Brain microvascular endothelial cell (primary cell): Measurements from ENCODE around the gene ZFYVE28.

Source experiments
- DNase-seq: peaks from one replicate; pipeline ENCODE4 v3.0.0-alpha.2; 2020
- H3K27ac ChIP-seq: fragments of 250-450 bp; sonication (Bioruptor Pico); 2 replicates; pipeline ENCODE4 v1.5.1; 2020; ENCODE audit warnings: mild to moderate bottlenecking, moderate library complexity
- H3K27me3 ChIP-seq: fragments of 250-450 bp; sonication (Bioruptor Pico); replicated peaks from 2 replicates; pipeline ENCODE4 v1.5.1; 2020; ENCODE audit warnings: mild to moderate bottlenecking
- H3K36me3 ChIP-seq: fragments of 250-450 bp; sonication (Bioruptor Pico); replicated peaks from 2 replicates; pipeline ENCODE4 v1.5.1; 2020; ENCODE audit warnings: mild to moderate bottlenecking
- H3K4me3 ChIP-seq: 2 replicates; pipeline ENCODE4 v1.5.1; 2011; ENCODE audit warnings: low read depth, mild to moderate bottlenecking, control low read depth, low read length, moderate library complexity
- CTCF ChIP-seq: IDR thresholded peaks from 2 replicates; pipeline ENCODE4 v1.5.1; 2011; ENCODE audit warnings: low read depth, mild to moderate bottlenecking, moderate library complexity, low read length, control low read depth, inconsistent platforms; ENCODE audit errors: missing control alignments
- in situ Hi-C: cut with HindIII; loops from 2 replicates; pipeline ENCODE4 v1.10.0; 2017; ENCODE audit warnings: low sequenced_read_pairs, low pct_ligation_motif_present

Gene ZFYVE28

GRCh38 chr4:2409381-2409783 lies 9.1 kb downstream of the ZFYVE28 start:
- H3K27ac ChIP-seq: no peak overlapping the region
- H3K27me3 ChIP-seq: peaks cover 2% of the 10 kb centered on the region
- no peaks in the 10 kb centered on the region for H3K36me3 ChIP-seq
- no peak for DNase-seq
- no peak overlapping the region for H3K4me3 ChIP-seq
- in situ Hi-C loops: no loop called here
- no peak for TF ChIP-seq CTCF

GRCh38 chr4:2408976-2409375 lies 9.5 kb downstream of the ZFYVE28 start:
- peaks cover 2% of the 10 kb centered on the region for H3K27me3 ChIP-seq
- H3K27ac ChIP-seq: no peak overlapping the region
- DNase-seq: no peak
- in situ Hi-C loops: no loop called here
- H3K4me3 ChIP-seq: no peak overlapping the region
- H3K36me3 ChIP-seq: no peaks in the 10 kb centered on the region
- no peak for TF ChIP-seq CTCF

- in situ Hi-C loops: no loop called here
- H3K27me3 ChIP-seq: peaks cover 2% of the 10 kb centered on the region
- no peaks in the 10 kb centered on the region for H3K36me3 ChIP-seq
- no peak for DNase-seq
- no peak overlapping the region for H3K27ac ChIP-seq
- H3K4me3 ChIP-seq: no peak overlapping the region
- TF ChIP-seq CTCF: no peak
Measured at GRCh38 chr4:2408401-2408958, 10.0 kb downstream of the ZFYVE28 start.

- no peak for DNase-seq
- no peak overlapping the region for H3K4me3 ChIP-seq
- peaks cover 7% of the 10 kb centered on the region for H3K27me3 ChIP-seq
- in situ Hi-C loops: no loop called here
- H3K36me3 ChIP-seq: no peaks in the 10 kb centered on the region
- H3K27ac ChIP-seq: no peak overlapping the region
- no peak for TF ChIP-seq CTCF
Measured at GRCh38 chr4:2407991-2408342, 10.5 kb downstream of the ZFYVE28 start.

GRCh38 chr4:2406920-2407319 lies 11.5 kb downstream of the ZFYVE28 start:
- Histone ChIP-seq H3K27ac (no peak overlapping the region), H3K27me3 (peaks cover 9% of the 10 kb centered on the region), H3K4me3 (no peak overlapping the region), H3K36me3 (no peaks in the 10 kb centered on the region)
- no peak for DNase-seq
- in situ Hi-C loops: no loop called here
- no peak for TF ChIP-seq CTCF

- Histone ChIP-seq H3K27ac (no peak overlapping the region), H3K36me3 (no peaks in the 10 kb centered on the region), H3K4me3 (no peak overlapping the region), H3K27me3 (peaks cover 12% of the 10 kb centered on the region)
- no peak for TF ChIP-seq CTCF
- in situ Hi-C loops: no loop called here
- no peak for DNase-seq
Measured at GRCh38 chr4:2406406-2406805, 12.0 kb downstream of the ZFYVE28 start.
